DND-41 (cell line): ENCODE results near the gene MAP2K5.
A peak's percentile ranks its signal among the peaks of the same experiment; 100 is the strongest.

ENCODE experiments used
- ATAC-seq: fragments of 200-7000 bp; cut with Tn5 transposase; 3 replicates; pipeline ENCODE4 v1.9.1; 2021; ENCODE audit warnings: low read depth; ENCODE audit not compliant: insufficient read depth
- DNase-seq: peaks from one replicate; pipeline ENCODE4 v3.0.0-alpha.2; 2020
- H2AFZ ChIP-seq: 2 replicates; pipeline ENCODE4 v1.6.0; 2012; ENCODE audit warnings: low read depth, low read length
- H3K27ac ChIP-seq: 2 replicates; pipeline ENCODE4 v1.5.1; 2012; ENCODE audit warnings: low read length, inconsistent platforms
- H3K27me3 ChIP-seq: fragments of 200-600 bp; sonication (generic); 2 replicates; pipeline ENCODE4 v1.6.0; 2012; ENCODE audit warnings: low read length, mild to moderate bottlenecking, inconsistent platforms; ENCODE audit not compliant: insufficient read depth, poor library complexity
- H3K36me3 ChIP-seq: 2 replicates; pipeline ENCODE4 v1.5.1; 2012; ENCODE audit warnings: low read length, inconsistent platforms; ENCODE audit not compliant: insufficient read depth
- H3K4me1 ChIP-seq: 2 replicates; pipeline ENCODE4 v1.5.1; 2012; ENCODE audit warnings: mild to moderate bottlenecking, low read length; ENCODE audit not compliant: insufficient read depth
- H3K4me2 ChIP-seq: 2 replicates; pipeline ENCODE4 v1.6.0; 2012; ENCODE audit warnings: mild to moderate bottlenecking, moderate library complexity, low read length, inconsistent platforms; ENCODE audit not compliant: insufficient read depth
- H3K4me3 ChIP-seq, 2 experiments: fragments of 200-600 bp in 1 of 2; shearing (Covaris generic) in 1 of 2; 2 replicates each; pipeline ENCODE4 v1.5.1; 2012 to 2016; ENCODE audit warnings: inconsistent platforms in 2 of 2, low read length in 2 of 2, mild to moderate bottlenecking in 2 of 2, low read depth in 1 of 2, moderate library complexity in 1 of 2
- H3K79me2 ChIP-seq: 2 replicates; pipeline ENCODE4 v1.6.0; 2012; ENCODE audit warnings: low read length, inconsistent platforms; ENCODE audit not compliant: insufficient read depth
- H3K9ac ChIP-seq: 2 replicates; pipeline ENCODE4 v1.6.0; 2012; ENCODE audit warnings: low read depth, mild to moderate bottlenecking, inconsistent platforms, low read length, moderate library complexity
- H3K9me3 ChIP-seq: 2 replicates; pipeline ENCODE4 v1.5.1; 2012; ENCODE audit warnings: low read length, moderate library complexity, mild to moderate bottlenecking, inconsistent platforms; ENCODE audit not compliant: insufficient read depth, severe bottlenecking
- H4K20me1 ChIP-seq: 2 replicates; pipeline ENCODE4 v1.6.0; 2012; ENCODE audit warnings: low read length; ENCODE audit not compliant: insufficient read depth
- EZH2 ChIP-seq: IDR thresholded peaks from 3 replicates; pipeline ENCODE4 v1.6.1; 2012; ENCODE audit warnings: borderline replicate concordance, low read depth, mild to moderate bottlenecking, moderate library complexity, low read length, inconsistent platforms; ENCODE audit not compliant: severe bottlenecking
- TF ChIP-seq, protein P1 (sequence below): IDR thresholded peaks from 2 replicates; pipeline ENCODE4 v1.5.1; 2012; ENCODE audit warnings: borderline replicate concordance, low read length, moderate library complexity, mild to moderate bottlenecking; ENCODE audit not compliant: poor library complexity, severe bottlenecking; ENCODE audit errors: extremely low read depth

The MAP2K5 gene

DNA sequence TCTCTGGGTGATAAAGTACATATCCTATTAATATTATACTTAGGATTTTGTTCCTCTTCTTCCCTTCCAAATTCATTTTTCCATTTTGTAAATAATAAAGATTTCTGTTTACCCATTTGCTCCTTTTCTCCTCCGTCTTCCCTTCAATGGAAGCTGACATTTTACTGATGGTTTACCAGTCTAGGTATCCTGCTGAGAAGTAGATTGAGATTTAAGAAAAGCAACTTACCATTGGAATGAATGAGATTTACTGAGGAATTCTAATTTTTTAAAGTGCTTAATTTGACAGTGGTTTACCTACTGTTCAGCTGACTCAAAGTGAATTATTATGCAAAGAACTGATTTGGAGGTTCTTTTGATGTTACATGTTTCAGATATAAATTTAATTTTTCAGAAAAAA, 19.2 kb upstream of the MAP2K5 start:
- Histone ChIP-seq H3K27me3 (no peaks in the 10 kb centered on the region), H3K4me1 (peaks cover 32% of the 10 kb centered on the region), H2AFZ (no peak overlapping the region), H3K36me3 (peaks cover 14% of the 10 kb centered on the region), H3K79me2 (peaks cover 52% of the 10 kb centered on the region), H3K9me3 (no peaks in the 10 kb centered on the region), H3K4me2 (peak overlapping the region; percentile 62), H3K4me3 (peak overlapping the region in 1 of 2 experiments; percentile 79; a peak in 1 of 4 replicates), H3K9ac (peak overlapping the region; percentile 93), H4K20me1 (peaks cover 3% of the 10 kb centered on the region; the same call in 1 of the 2 replicates), H3K27ac (no peak overlapping the region; the same call in 1 of the 2 replicates)
- TF ChIP-seq EZH2: no peak
- TF ChIP-seq, protein P1, sequence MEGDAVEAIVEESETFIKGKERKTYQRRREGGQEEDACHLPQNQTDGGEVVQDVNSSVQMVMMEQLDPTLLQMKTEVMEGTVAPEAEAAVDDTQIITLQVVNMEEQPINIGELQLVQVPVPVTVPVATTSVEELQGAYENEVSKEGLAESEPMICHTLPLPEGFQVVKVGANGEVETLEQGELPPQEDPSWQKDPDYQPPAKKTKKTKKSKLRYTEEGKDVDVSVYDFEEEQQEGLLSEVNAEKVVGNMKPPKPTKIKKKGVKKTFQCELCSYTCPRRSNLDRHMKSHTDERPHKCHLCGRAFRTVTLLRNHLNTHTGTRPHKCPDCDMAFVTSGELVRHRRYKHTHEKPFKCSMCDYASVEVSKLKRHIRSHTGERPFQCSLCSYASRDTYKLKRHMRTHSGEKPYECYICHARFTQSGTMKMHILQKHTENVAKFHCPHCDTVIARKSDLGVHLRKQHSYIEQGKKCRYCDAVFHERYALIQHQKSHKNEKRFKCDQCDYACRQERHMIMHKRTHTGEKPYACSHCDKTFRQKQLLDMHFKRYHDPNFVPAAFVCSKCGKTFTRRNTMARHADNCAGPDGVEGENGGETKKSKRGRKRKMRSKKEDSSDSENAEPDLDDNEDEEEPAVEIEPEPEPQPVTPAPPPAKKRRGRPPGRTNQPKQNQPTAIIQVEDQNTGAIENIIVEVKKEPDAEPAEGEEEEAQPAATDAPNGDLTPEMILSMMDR: no peak
- ATAC-seq: no peak
- no peak for DNase-seq

- DNase-seq (no peak), ATAC-seq (no peak)
- Histone ChIP-seq H3K9ac (no peak overlapping the region), H3K27me3 (no peaks in the 10 kb centered on the region), H3K9me3 (no peaks in the 10 kb centered on the region), H3K4me2 (peak overlapping the region; percentile 62; the same call in 1 of the 2 replicates), H3K36me3 (peaks cover 14% of the 10 kb centered on the region), H3K4me3 (no peak overlapping the region), H3K4me1 (peaks cover 32% of the 10 kb centered on the region), H4K20me1 (peaks cover 3% of the 10 kb centered on the region; the same call in 1 of the 2 replicates), H3K27ac (no peak overlapping the region), H3K79me2 (peaks cover 52% of the 10 kb centered on the region), H2AFZ (no peak overlapping the region)
- TF ChIP-seq, protein P1: no peak
- TF ChIP-seq EZH2: no peak
Observed at GRCh38 chr15:67524235-67524634, 18.3 kb upstream of the MAP2K5 start.

DNA sequence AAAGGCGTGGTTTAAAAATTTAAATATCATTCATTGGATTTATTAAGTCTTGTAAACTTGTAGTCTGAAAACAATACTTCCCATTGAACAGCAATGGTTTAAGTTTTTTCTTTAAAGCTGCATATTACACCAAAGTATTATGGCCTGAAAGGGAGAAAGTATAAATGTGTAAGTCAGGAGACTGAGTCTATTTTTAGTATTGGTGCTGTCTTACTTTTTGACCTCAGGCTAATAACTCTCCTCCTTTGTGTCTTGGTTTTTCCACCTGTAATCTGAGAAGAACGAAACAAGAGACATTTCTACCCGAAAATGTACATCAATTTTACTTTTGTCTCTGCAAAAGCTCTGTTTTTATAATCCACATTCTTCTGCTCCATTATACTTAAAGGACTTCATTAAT, 14.0 kb upstream of the MAP2K5 start:
- H3K9me3 ChIP-seq: no peaks in the 10 kb centered on the region
- H3K79me2 ChIP-seq: peaks cover 28% of the 10 kb centered on the region
- H3K4me1 ChIP-seq: peaks cover 10% of the 10 kb centered on the region; the same call in 1 of the 2 replicates
- H3K27me3 ChIP-seq: no peaks in the 10 kb centered on the region
- TF ChIP-seq, protein P1: no peak
- no peak for TF ChIP-seq EZH2
- H3K27ac ChIP-seq: no peak overlapping the region
- H4K20me1 ChIP-seq: no peaks in the 10 kb centered on the region
- no peak overlapping the region for H2AFZ ChIP-seq
- no peak overlapping the region for H3K4me3 ChIP-seq
- no peak overlapping the region for H3K4me2 ChIP-seq
- H3K36me3 ChIP-seq: peaks cover 14% of the 10 kb centered on the region; the same call in 1 of the 2 replicates
- DNase-seq (no peak), ATAC-seq (no peak)
- no peak overlapping the region for H3K9ac ChIP-seq
